Epithelial cell of proximal tubule (primary cell): Measurements from ENCODE around the gene ATP10A. TPM values are rescaled to one million over a fixed set of nuclear protein-coding genes. Genes with fewer than 3 reads are reported as not detected.

Experiments used
- DNase-seq: peaks from one replicate; pipeline ENCODE4 v3.0.0-alpha.2; 2011; ENCODE audit warnings: low read depth
- H3K4me3 ChIP-seq: 2 replicates; pipeline ENCODE4 v1.5.1; 2011; ENCODE audit warnings: low read depth, mild to moderate bottlenecking, low read length
- total RNA-seq: library from RNA; depleted of rRNA; stranded (reverse); fragments of >200 nt; gene quantifications from 2 replicates; pipeline ENCODE4 v1.2.3, GENCODE V29; 2015
- TF ChIP-seq, protein P1 (sequence below): conservative IDR thresholded peaks from 2 replicates; pipeline ENCODE4 v1.5.1; 2012; ENCODE audit warnings: low read depth, mild to moderate bottlenecking, low read length

Gene ATP10A
- total RNA-seq, 1 donor from 2014 or later, result 13.0 TPM

- TF ChIP-seq, protein P1, sequence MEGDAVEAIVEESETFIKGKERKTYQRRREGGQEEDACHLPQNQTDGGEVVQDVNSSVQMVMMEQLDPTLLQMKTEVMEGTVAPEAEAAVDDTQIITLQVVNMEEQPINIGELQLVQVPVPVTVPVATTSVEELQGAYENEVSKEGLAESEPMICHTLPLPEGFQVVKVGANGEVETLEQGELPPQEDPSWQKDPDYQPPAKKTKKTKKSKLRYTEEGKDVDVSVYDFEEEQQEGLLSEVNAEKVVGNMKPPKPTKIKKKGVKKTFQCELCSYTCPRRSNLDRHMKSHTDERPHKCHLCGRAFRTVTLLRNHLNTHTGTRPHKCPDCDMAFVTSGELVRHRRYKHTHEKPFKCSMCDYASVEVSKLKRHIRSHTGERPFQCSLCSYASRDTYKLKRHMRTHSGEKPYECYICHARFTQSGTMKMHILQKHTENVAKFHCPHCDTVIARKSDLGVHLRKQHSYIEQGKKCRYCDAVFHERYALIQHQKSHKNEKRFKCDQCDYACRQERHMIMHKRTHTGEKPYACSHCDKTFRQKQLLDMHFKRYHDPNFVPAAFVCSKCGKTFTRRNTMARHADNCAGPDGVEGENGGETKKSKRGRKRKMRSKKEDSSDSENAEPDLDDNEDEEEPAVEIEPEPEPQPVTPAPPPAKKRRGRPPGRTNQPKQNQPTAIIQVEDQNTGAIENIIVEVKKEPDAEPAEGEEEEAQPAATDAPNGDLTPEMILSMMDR, result no peak
- no peak for DNase-seq
- no peak overlapping the region for H3K4me3 ChIP-seq
These were observed 14.6 kb upstream of the ATP10A start for GRCh38 chr15:25877681-25878080.

GRCh38 chr15:25876231-25877140, 13.4 kb upstream of the ATP10A start:
- DNase-seq, result no peak
- H3K4me3 ChIP-seq, result no peak overlapping the region
- TF ChIP-seq, protein P1, result no peak

- no peak overlapping the region for H3K4me3 ChIP-seq
- TF ChIP-seq, protein P1, result no peak
- no peak for DNase-seq
These were observed 12.4 kb upstream of the ATP10A start for GRCh38 chr15:25875566-25875965.

DNA sequence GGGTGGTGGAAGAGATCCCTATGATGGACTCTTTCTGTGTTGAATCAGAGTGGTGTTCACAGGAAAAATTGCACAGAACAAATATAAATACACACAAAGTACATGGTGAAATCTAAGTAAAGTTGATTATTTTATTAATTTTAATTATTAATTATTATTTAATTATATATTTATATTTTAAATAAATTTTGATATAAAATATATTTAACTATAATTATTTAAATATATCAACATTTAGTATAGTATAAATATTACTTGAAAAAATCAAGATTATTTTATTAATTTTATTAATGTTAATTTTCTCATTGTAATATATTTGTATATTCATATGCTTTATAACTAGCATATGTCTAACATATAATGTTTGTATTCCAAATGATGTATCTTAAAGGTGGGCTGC, 11.3 kb upstream of the ATP10A start:
- no peak overlapping the region for H3K4me3 ChIP-seq
- TF ChIP-seq, protein P1, result no peak
- DNase-seq, result no peak

DNA sequence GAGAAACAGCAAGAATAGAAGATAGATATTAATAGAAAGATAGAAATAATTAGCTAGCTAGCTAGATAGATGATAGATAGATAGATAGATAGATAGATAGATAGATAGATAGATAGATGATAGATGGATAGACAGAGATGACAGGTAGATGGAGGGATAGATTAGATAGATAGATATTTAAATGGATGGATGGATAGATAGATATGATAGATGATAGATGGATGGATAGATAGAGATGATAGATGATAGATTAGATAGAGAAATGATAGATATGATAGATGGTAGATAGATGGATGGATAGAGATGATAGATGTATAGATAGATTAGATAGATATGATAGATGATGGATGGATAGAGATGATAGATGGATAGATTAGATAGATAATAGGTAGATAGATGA, 8.3 kb upstream of the ATP10A start:
- TF ChIP-seq, protein P1, result no peak
- no peak for DNase-seq
- no peak overlapping the region for H3K4me3 ChIP-seq

- DNase-seq, result no peak
- TF ChIP-seq, protein P1, result no peak
- no peak overlapping the region for H3K4me3 ChIP-seq
These were observed 7.8 kb upstream of the ATP10A start for GRCh38 chr15:25870938-25871337.

- TF ChIP-seq, protein P1, result no peak
- DNase-seq, result no peak
- H3K4me3 ChIP-seq, result no peak overlapping the region
These were observed 6.6 kb upstream of the ATP10A start for GRCh38 chr15:25869701-25870100.
